CD4-positive, CD25-positive, alpha-beta regulatory T cell (primary cell): ENCODE measurements around the gene KCNQ2. TPM values are rescaled to one million over a fixed set of nuclear protein-coding genes. Genes with fewer than 3 reads are reported as not detected.

ENCODE experiments used
- ATAC-seq, 2 donors: fragments of 150-1000 bp; cut with Tn5 transposase; one replicate each; pipeline ENCODE4 v1.10.0; 2021; ENCODE audit warnings: low read depth in 2 of 2, moderate number of reproducible peaks in 2 of 2, moderate library complexity in 1 of 2
- DNase-seq, 3 donors: peaks; one replicate each; pipeline versions ENCODE4 v3.0.0 to v3.0.0-alpha.2; 2012 to 2022; ENCODE audit warnings: mixed read lengths in 1 of 3
- H3K27ac ChIP-seq: one replicate; pipeline ENCODE4 v1.7.0; 2013; ENCODE audit warnings: mild to moderate bottlenecking, low read length; ENCODE audit not compliant: insufficient read depth, poor library complexity, severe bottlenecking
- H3K27me3 ChIP-seq: one replicate; pipeline ENCODE4 v1.7.0; 2013; ENCODE audit warnings: low read length; ENCODE audit not compliant: control insufficient read depth, insufficient read depth
- H3K36me3 ChIP-seq: one replicate; pipeline ENCODE4 v1.7.0; 2013; ENCODE audit warnings: mild to moderate bottlenecking, low read length, moderate library complexity; ENCODE audit not compliant: control insufficient read depth, insufficient read depth
- H3K4me1 ChIP-seq: 2 replicates; pipeline ENCODE4 v1.7.0; 2013; ENCODE audit warnings: mild to moderate bottlenecking, low read length; ENCODE audit not compliant: insufficient read depth, control insufficient read depth, poor library complexity, severe bottlenecking
- H3K4me3 ChIP-seq: one replicate; pipeline ENCODE4 v1.7.0; 2013; ENCODE audit warnings: low read depth, mild to moderate bottlenecking, low read length, moderate library complexity
- H3K9me3 ChIP-seq, 2 experiments: 1 replicate in 1 of 2; 2 replicates in 1 of 2; pipeline ENCODE4 v1.7.0; 2013; ENCODE audit warnings: low read length in 2 of 2, mild to moderate bottlenecking in 1 of 2, moderate library complexity in 1 of 2; ENCODE audit not compliant: control insufficient read depth in 2 of 2
- H3K27ac Mint-ChIP-seq, 3 donors: one replicate each; pipeline ENCODE4 v1.8.0; 2020 to 2022; ENCODE audit warnings: mild to moderate bottlenecking in 3 of 3, mixed read lengths in 3 of 3, moderate library complexity in 2 of 3
- H3K27me3 Mint-ChIP-seq: one replicate; pipeline ENCODE4 v1.8.0; 2022; ENCODE audit warnings: mild to moderate bottlenecking, mixed read lengths
- H3K36me3 Mint-ChIP-seq: one replicate; pipeline ENCODE4 v1.8.0; 2020; ENCODE audit warnings: mixed read lengths
- H3K4me1 Mint-ChIP-seq, 4 donors: one replicate each; pipeline ENCODE4 v1.8.0; 2020 to 2022; ENCODE audit warnings: mixed read lengths in 4 of 4, mild to moderate bottlenecking in 1 of 4
- H3K4me3 Mint-ChIP-seq, 4 donors: one replicate each; pipeline ENCODE4 v1.8.0; 2020 to 2022; ENCODE audit warnings: mild to moderate bottlenecking in 4 of 4, mixed read lengths in 4 of 4, moderate library complexity in 3 of 4
- H3K9me3 Mint-ChIP-seq, 7 donors: one replicate each; pipeline ENCODE4 v1.8.0; 2020 to 2022; ENCODE audit warnings: mixed read lengths in 7 of 7, mild to moderate bottlenecking in 3 of 7, moderate library complexity in 2 of 7
- polyA plus RNA-seq, 4 donors: library from polyadenylated mRNA; unstranded; fragments of 300-500 nt; fragmentation: Illumina TruSeq; gene quantifications; one replicate each; pipeline ENCODE4 v1.2.3, GENCODE V29; 2021
- total RNA-seq: library from RNA; stranded (reverse); gene quantifications from one replicate; pipeline ENCODE4 v1.2.3, GENCODE V29; 2022

The KCNQ2 gene
- total and polyA plus RNA-seq, 5 donors from 2014 or later = 0.77 to 1.1 (median 0.89) TPM; not detected in 2

- H3K4me1 ChIP-seq = no peaks in the 10 kb centered on the region
- peaks cover 0 to under 1% (median under 1%) of the 10 kb centered on the region in 4 donors for H3K4me1 Mint-ChIP-seq
- no peaks in the 10 kb centered on the region for H3K36me3 Mint-ChIP-seq
- no peaks in the 10 kb centered on the region for H3K36me3 ChIP-seq
- H3K9me3 ChIP-seq = no peaks in the 10 kb centered on the region
- no peak overlapping the region for H3K27ac Mint-ChIP-seq
- peaks cover 4% of the 10 kb centered on the region for H3K27me3 Mint-ChIP-seq
- no peak for DNase-seq
- H3K4me3 ChIP-seq = no peak overlapping the region
- no peak overlapping the region for H3K27ac ChIP-seq
- ATAC-seq = no peak
- peaks cover 0 to under 1% (median 0%) of the 10 kb centered on the region in 7 donors for H3K9me3 Mint-ChIP-seq
- H3K4me3 Mint-ChIP-seq = no peak overlapping the region
- H3K27me3 ChIP-seq = no peaks in the 10 kb centered on the region
These were observed 104.9 kb downstream of the KCNQ2 start for GRCh38 chr20:63367446-63368055.

GRCh38 chr20:63366390-63367365 is 105.8 kb downstream of the KCNQ2 start:
- no peaks in the 10 kb centered on the region for H3K36me3 ChIP-seq
- no peaks in the 10 kb centered on the region for H3K9me3 ChIP-seq
- Mint-ChIP-seq H3K27me3 (peaks cover 8% of the 10 kb centered on the region), H3K9me3 (peaks cover 0 to 2% (median 0%) of the 10 kb centered on the region in 7 donors), H3K36me3 (no peaks in the 10 kb centered on the region), H3K4me1 (peaks cover 0 to 3% (median under 1%) of the 10 kb centered on the region in 4 donors), H3K4me3 (no peak overlapping the region), H3K27ac (no peak overlapping the region)
- ATAC-seq = no peak
- H3K4me1 ChIP-seq = no peaks in the 10 kb centered on the region
- no peaks in the 10 kb centered on the region for H3K27me3 ChIP-seq
- no peak for DNase-seq
- H3K27ac ChIP-seq = no peak overlapping the region
- H3K4me3 ChIP-seq = no peak overlapping the region

GRCh38 chr20:63365601-63366389 is 106.7 kb downstream of the KCNQ2 start:
- Histone ChIP-seq H3K27me3 (no peaks in the 10 kb centered on the region), H3K27ac (no peak overlapping the region), H3K4me3 (no peak overlapping the region), H3K36me3 (no peaks in the 10 kb centered on the region), H3K9me3 (no peaks in the 10 kb centered on the region), H3K4me1 (no peaks in the 10 kb centered on the region)
- Mint-ChIP-seq H3K4me3 (no peak overlapping the region), H3K36me3 (no peaks in the 10 kb centered on the region), H3K27me3 (peaks cover 8% of the 10 kb centered on the region), H3K27ac (no peak overlapping the region), H3K4me1 (peaks cover 0 to 3% (median under 1%) of the 10 kb centered on the region in 4 donors), H3K9me3 (peaks cover 0 to 2% (median 0%) of the 10 kb centered on the region in 7 donors)
- DNase-seq (no peak), ATAC-seq (no peak)

GRCh38 chr20:63364801-63365585 is 107.5 kb downstream of the KCNQ2 start:
- H3K4me3 Mint-ChIP-seq = no peak overlapping the region
- no peaks in the 10 kb centered on the region for H3K27me3 ChIP-seq
- DNase-seq (no peak), ATAC-seq (no peak)
- no peaks in the 10 kb centered on the region for H3K36me3 ChIP-seq
- H3K36me3 Mint-ChIP-seq = no peaks in the 10 kb centered on the region
- H3K9me3 Mint-ChIP-seq = peaks cover 0 to 2% (median 0%) of the 10 kb centered on the region in 7 donors
- H3K27ac ChIP-seq = no peak overlapping the region
- no peaks in the 10 kb centered on the region for H3K9me3 ChIP-seq
- peaks cover 0 to 3% (median under 1%) of the 10 kb centered on the region in 4 donors for H3K4me1 Mint-ChIP-seq
- H3K27me3 Mint-ChIP-seq = peaks cover 8% of the 10 kb centered on the region
- H3K27ac Mint-ChIP-seq = no peak overlapping the region
- no peak overlapping the region for H3K4me3 ChIP-seq
- H3K4me1 ChIP-seq = peaks cover 2% of the 10 kb centered on the region

- no peak for DNase-seq
- Mint-ChIP-seq H3K4me1 (peaks cover 0 to 3% (median under 1%) of the 10 kb centered on the region in 4 donors), H3K36me3 (no peaks in the 10 kb centered on the region), H3K27ac (no peak overlapping the region), H3K9me3 (peaks cover 0 to 2% (median 0%) of the 10 kb centered on the region in 7 donors), H3K27me3 (peaks cover 8% of the 10 kb centered on the region), H3K4me3 (peak overlapping the region in 1 of 4 donors; percentile 54)
- no peaks in the 10 kb centered on the region for H3K9me3 ChIP-seq
- H3K27me3 ChIP-seq = no peaks in the 10 kb centered on the region
- H3K4me1 ChIP-seq = peaks cover 2% of the 10 kb centered on the region
- ATAC-seq = no peak
- H3K27ac ChIP-seq = no peak overlapping the region
- H3K4me3 ChIP-seq = no peak overlapping the region
- H3K36me3 ChIP-seq = no peaks in the 10 kb centered on the region
These were observed 108.4 kb downstream of the KCNQ2 start for GRCh38 chr20:63363981-63364561.

- ATAC-seq = no peak
- no peak overlapping the region for H3K4me3 ChIP-seq
These were observed 109.2 kb downstream of the KCNQ2 start for GRCh38 chr20:63363013-63363957.

More at GRCh38 chr20:63363013-63363957, 109.2 kb downstream of the KCNQ2 start:
- no peak for DNase-seq
- Mint-ChIP-seq H3K4me1 (peaks cover 0 to 3% (median under 1%) of the 10 kb centered on the region in 4 donors), H3K27ac (no peak overlapping the region), H3K4me3 (peak overlapping the region in 1 of 4 donors; percentile 54), H3K27me3 (peaks cover 8% of the 10 kb centered on the region), H3K9me3 (peaks cover 0 to 2% (median 0%) of the 10 kb centered on the region in 7 donors), H3K36me3 (no peaks in the 10 kb centered on the region)
- Histone ChIP-seq H3K27me3 (no peaks in the 10 kb centered on the region), H3K9me3 (no peaks in the 10 kb centered on the region), H3K4me1 (peaks cover 2% of the 10 kb centered on the region), H3K27ac (no peak overlapping the region), H3K36me3 (no peaks in the 10 kb centered on the region)
